ENCODE data around the gene VEZF1.
A peak's percentile ranks its signal among the peaks of the same experiment; 100 is the strongest.

Gene VEZF1

DNA sequence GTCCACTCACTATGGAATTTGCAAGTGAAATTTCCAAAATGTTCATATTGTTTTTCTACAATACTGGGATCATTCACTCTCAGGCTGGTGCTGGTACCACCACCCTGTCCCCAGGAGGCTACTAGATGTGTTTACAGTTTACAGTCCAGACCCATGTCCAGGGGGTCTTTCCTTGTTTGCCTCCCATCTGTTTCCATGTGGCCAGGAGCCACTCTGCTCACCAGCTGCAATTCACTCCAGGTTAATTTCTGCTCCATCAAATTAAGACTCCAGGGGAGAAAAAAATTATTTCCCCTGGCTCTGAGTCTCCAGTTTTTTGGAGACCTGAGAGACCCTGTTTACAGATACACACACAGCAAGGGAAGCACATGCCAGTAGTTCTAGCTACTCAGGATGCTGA, 31.5 kb upstream of the VEZF1 start:
- Histone ChIP-seq H3K4me2 (ENCODE audit: low read length) (no peak overlapping the region), H3K9me3 (ENCODE audit: control insufficient read depth, low read length) (no peaks in the 10 kb centered on the region), H3K27ac (no peak overlapping the region), H3K4me3 (ENCODE audit: low read depth, low read length) (no peak overlapping the region), H3K36me3 (ENCODE audit: control insufficient read depth, insufficient read depth, low read length) (no peaks in the 10 kb centered on the region), H3K4me1 (peaks cover 6% of the 10 kb centered on the region), H3K79me2 (no peaks in the 10 kb centered on the region), H3K9ac (no peak overlapping the region), H3K27me3 (ENCODE audit: control insufficient read depth, insufficient read depth, low read length) (no peaks in the 10 kb centered on the region), H2AFZ (no peak overlapping the region)
- TF ChIP-seq, protein P1, sequence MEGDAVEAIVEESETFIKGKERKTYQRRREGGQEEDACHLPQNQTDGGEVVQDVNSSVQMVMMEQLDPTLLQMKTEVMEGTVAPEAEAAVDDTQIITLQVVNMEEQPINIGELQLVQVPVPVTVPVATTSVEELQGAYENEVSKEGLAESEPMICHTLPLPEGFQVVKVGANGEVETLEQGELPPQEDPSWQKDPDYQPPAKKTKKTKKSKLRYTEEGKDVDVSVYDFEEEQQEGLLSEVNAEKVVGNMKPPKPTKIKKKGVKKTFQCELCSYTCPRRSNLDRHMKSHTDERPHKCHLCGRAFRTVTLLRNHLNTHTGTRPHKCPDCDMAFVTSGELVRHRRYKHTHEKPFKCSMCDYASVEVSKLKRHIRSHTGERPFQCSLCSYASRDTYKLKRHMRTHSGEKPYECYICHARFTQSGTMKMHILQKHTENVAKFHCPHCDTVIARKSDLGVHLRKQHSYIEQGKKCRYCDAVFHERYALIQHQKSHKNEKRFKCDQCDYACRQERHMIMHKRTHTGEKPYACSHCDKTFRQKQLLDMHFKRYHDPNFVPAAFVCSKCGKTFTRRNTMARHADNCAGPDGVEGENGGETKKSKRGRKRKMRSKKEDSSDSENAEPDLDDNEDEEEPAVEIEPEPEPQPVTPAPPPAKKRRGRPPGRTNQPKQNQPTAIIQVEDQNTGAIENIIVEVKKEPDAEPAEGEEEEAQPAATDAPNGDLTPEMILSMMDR (IDR thresholded peaks at IDR 0.05) = no peak

DNA sequence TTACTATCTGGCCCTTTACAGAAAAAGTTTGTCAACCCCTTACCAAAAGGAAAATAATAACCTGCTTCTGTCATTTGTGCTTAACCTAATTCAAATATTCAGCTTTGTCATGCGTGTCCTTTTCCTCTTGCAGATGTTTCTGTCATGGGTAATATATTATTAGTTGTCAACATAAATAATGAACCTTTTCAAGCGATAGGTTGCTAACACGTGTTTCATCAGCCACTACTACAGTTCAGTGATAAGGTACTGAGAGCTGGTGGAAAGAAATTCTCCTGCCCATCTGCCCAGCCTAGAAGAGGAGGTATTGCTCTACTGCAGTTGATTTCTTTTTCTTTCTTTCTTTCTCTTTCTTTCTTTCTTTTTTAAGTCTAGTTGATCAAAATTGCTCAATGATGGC, 31.0 kb upstream of the VEZF1 start:
- TF ChIP-seq, protein P1 (IDR thresholded peaks at IDR 0.05) = no peak
- no peaks in the 10 kb centered on the region for H3K9me3 ChIP-seq (ENCODE audit: control insufficient read depth, low read length)

DNA sequence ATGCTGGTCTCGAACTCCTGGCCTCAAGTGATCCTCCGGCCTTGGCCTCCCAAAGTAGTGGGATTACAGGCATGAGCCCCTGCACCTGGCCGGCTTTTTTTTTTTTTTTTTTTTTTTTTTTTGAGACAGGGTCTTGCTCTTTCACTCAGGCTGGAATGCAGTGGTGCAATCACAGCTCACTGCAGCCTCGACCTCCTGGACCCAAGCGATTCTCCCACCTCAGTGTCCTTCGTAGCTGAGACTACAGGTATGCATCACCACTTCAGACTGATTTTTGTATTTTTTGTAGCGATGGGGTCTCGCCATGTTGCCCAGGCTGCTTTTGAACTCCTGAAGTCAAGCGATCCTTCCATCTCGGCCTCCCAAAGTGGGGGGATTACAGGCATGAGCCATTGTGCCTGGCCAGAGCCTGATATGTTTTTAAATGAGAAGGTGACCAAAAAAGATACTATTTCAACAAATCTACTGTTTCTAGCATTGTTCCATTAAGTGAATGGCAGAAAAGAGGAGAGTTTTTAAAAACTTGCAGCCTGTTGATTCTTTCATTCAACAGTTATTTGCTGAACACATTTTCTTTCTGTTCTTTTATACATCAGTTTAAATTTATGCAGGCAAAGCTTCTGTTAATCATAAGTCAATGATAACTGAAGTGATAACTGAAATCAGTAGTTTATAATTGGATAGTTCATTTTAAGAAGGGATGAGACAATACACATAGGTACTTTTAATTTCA, 22.2 kb upstream of the VEZF1 start:
- H3K9me3 ChIP-seq (ENCODE audit: control insufficient read depth, low read length) = no peaks in the 10 kb centered on the region
- TF ChIP-seq, protein P1 (IDR thresholded peaks at IDR 0.05) = no peak

More for the DNA sequence above, 31.0 kb upstream of the VEZF1 start:
- Histone ChIP-seq H3K4me1 (peaks cover 6% of the 10 kb centered on the region), H3K27me3 (ENCODE audit: control insufficient read depth, insufficient read depth, low read length) (no peaks in the 10 kb centered on the region), H3K79me2 (no peaks in the 10 kb centered on the region), H3K4me3 (ENCODE audit: low read depth, low read length) (no peak overlapping the region), H3K9ac (no peak overlapping the region), H2AFZ (no peak overlapping the region), H3K27ac (no peak overlapping the region), H3K4me2 (ENCODE audit: low read length) (no peak overlapping the region), H3K36me3 (ENCODE audit: control insufficient read depth, insufficient read depth, low read length) (no peaks in the 10 kb centered on the region)

DNA sequence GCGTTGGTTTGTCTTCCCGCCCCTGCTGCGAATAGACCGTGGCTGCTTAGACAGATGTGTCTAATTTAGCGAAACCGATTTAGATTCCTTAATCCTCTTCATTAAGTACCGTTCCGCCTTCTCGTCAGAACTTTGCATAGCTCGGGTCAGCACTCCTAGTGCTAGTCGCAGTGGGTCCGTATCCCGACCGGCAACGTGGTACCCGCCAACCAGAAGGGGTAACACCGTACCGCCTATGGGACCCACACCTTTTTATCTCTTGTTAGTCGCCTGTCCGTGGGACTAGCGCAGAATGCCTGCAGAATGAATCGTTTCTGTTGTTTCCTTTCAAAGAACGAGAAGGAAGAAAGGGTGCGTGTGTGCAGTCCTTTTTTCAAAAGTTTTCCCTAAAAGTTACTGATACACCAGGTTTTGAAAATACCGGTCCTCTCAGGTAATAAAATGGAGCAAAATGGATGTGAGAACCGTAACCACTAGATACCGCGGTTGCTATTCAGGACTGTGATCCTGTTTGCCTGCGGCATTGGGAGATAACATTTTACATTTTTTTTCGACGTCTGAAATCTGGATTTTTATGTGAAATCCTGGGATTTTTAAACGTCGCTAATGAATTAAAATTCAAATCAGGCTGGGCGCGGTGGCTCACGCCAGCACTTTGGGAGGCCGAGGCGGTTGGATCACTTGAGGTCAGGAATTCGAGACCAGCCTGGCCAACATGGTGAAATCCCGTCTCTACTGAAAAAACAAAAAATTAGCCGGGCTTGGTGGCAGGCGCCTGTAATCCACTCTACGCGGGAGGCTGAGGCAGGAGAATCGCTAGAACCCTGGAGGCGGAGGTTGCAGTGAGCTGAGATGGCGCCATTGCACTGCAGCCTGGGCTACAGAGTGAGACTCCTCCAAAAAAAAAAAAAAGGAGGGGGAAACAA, 20.0 kb upstream of the VEZF1 start:
- Histone ChIP-seq H3K9ac (no peak overlapping the region), H3K27ac (peak overlapping the region; percentile 98), H3K36me3 (ENCODE audit: control insufficient read depth, insufficient read depth, low read length) (no peaks in the 10 kb centered on the region), H2AFZ (peak overlapping the region; percentile 86), H3K4me3 (ENCODE audit: low read depth, low read length) (peak overlapping the region; percentile 99), H3K27me3 (ENCODE audit: control insufficient read depth, insufficient read depth, low read length) (no peaks in the 10 kb centered on the region), H3K4me2 (ENCODE audit: low read length) (peak overlapping the region; percentile 84), H3K79me2 (peaks cover 22% of the 10 kb centered on the region), H3K9me3 (ENCODE audit: control insufficient read depth, low read length) (no peaks in the 10 kb centered on the region), H3K4me1 (peaks cover 3% of the 10 kb centered on the region)
- TF ChIP-seq, protein P1 (IDR thresholded peaks at IDR 0.05) = no peak

More for the DNA sequence above, 22.2 kb upstream of the VEZF1 start:
- Histone ChIP-seq H2AFZ (no peak overlapping the region), H3K27ac (no peak overlapping the region), H3K36me3 (ENCODE audit: control insufficient read depth, insufficient read depth, low read length) (no peaks in the 10 kb centered on the region), H3K4me2 (ENCODE audit: low read length) (no peak overlapping the region), H3K4me3 (ENCODE audit: low read depth, low read length) (no peak overlapping the region), H3K79me2 (peaks cover 10% of the 10 kb centered on the region), H3K4me1 (no peaks in the 10 kb centered on the region), H3K27me3 (ENCODE audit: control insufficient read depth, insufficient read depth, low read length) (no peaks in the 10 kb centered on the region), H3K9ac (no peak overlapping the region)
